GM19467 (cell line): Measurements from ENCODE around the gene NELFE.
"Not testable (repeated sequence)": the region's sequence is repeated elsewhere in the genome, so short reads cannot be mapped to it uniquely, and the experiment has no call there.

Experiments
- ATAC-seq: cut with Tn5 transposase; IDR thresholded peaks from one replicate; pipeline ENCODE4 v1.9.1; 2021; ENCODE audit warnings: mild to moderate bottlenecking, moderate library complexity; ENCODE audit not compliant: unreplicated experiment

The NELFE gene

GRCh38 chr6:31958741-31959739, at the start of gene NELFE, which contains the start of gene SKIC2:
TSS of gene NELFE (minus strand) at chr6:31958971. CDS start at chr6:31958446, 525 bp downstream.
TSS of gene SKIC2 (plus strand) at chr6:31959175. CDS start at chr6:31959193, 18 bp downstream.
- ATAC-seq: peak; percentile 92

GRCh38 chr6:32008037-32008436, 49.3 kb upstream of the NELFE start:
- ATAC-seq: not testable (repeated sequence)

GRCh38 chr6:32007086-32007485, 48.3 kb upstream of the NELFE start:
- not testable (repeated sequence) for ATAC-seq

GRCh38 chr6:32005991-32006529, 47.3 kb upstream of the NELFE start:
- ATAC-seq: not testable (repeated sequence)

- ATAC-seq: not testable (repeated sequence)
These were observed 46.7 kb upstream of the NELFE start for GRCh38 chr6:32005538-32005880.

GRCh38 chr6:32004864-32005537, 46.2 kb upstream of the NELFE start:
- ATAC-seq: not testable (repeated sequence)

- ATAC-seq: not testable (repeated sequence)
These were observed 45.6 kb upstream of the NELFE start for GRCh38 chr6:32004393-32004792.

- ATAC-seq: not testable (repeated sequence)
These were observed 44.5 kb upstream of the NELFE start for GRCh38 chr6:32003301-32003700.

GRCh38 chr6:32002546-32003268, 43.9 kb upstream of the NELFE start:
- ATAC-seq: not testable (repeated sequence)

- not testable (repeated sequence) for ATAC-seq
These were observed 37.6 kb upstream of the NELFE start for GRCh38 chr6:31996385-31996784.

- not testable (repeated sequence) for ATAC-seq
These were observed 35.6 kb upstream of the NELFE start for GRCh38 chr6:31994421-31994820.

- ATAC-seq: not testable (repeated sequence)
These were observed 30.6 kb upstream of the NELFE start for GRCh38 chr6:31989363-31989762.

- not testable (repeated sequence) for ATAC-seq
These were observed 23.0 kb upstream of the NELFE start, which contains the start of gene C4A for GRCh38 chr6:31981744-31982143. TSS of gene C4A (plus strand) at chr6:31982057. CDS start at chr6:31982108, 51 bp downstream.

GRCh38 chr6:31980998-31981397, 22.2 kb upstream of the NELFE start:
- ATAC-seq: not testable (repeated sequence)

- ATAC-seq: not testable (repeated sequence)
These were observed 21.6 kb upstream of the NELFE start for GRCh38 chr6:31980195-31980876.

GRCh38 chr6:31979238-31979898, 20.6 kb upstream of the NELFE start:
- ATAC-seq: no peak

- ATAC-seq: no peak
These were observed 20.1 kb upstream of the NELFE start for GRCh38 chr6:31978831-31979230.

- ATAC-seq: no peak
These were observed 19.2 kb upstream of the NELFE start for GRCh38 chr6:31977816-31978431.

GRCh38 chr6:31976065-31976464, 17.3 kb upstream of the NELFE start:
- not testable (repeated sequence) for ATAC-seq
